ENCODE data around the gene CASP2.
"Not testable (repeated sequence)": the region's sequence is repeated elsewhere in the genome, so short reads cannot be mapped to it uniquely, and the experiment has no call there.

The CASP2 gene

DNA sequence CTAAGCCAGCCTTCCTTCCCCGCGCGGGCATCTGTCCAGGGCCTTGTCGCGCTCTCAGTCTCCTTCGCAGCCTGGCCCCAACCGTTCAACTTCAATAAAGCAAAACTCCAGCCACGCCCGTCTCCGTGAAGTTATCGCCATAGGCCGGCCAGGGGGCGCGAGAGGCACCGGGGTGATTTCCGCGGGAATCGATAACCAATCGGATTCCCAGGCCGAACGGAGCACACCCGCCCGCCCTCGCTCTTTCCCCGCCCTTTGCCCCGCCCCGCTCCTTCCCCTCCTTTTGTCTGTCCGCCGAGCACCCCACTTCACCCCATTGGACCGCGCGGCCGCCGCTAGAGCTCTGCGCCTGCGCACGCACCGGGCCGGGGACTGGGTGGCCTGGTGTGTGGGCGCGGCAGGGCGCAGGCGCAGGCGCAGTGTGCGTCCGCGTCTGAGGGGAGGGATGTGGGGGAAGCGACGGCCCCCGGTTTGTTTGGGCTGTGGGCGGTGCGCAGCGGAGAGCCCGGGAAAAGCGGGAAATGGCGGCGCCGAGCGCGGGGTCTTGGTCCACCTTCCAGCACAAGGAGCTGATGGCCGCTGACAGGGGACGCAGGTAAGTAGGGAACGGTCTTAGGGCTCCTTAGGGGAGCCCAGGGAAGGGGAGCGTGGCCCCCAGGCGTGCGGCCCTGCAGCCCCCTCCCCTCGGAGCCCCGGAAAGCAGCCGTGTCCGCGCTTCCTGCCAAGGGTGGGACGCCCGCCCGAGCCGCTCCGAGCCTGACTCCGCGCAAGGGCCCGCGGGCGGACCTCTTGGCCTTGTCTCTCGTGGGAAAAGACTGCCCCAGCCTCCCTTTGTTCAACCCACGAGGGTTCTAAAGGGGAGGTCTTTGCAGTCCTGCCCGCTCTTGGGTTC is at the start of gene CASP2:
Gene CASP2 (plus strand): TSS at position 417 of the 892 bp plus-strand sequence. CDS start 105 bp downstream, at position 522.
- peak; percentile 99 for DNase-seq (ENCODE audit: low read depth)

DNA sequence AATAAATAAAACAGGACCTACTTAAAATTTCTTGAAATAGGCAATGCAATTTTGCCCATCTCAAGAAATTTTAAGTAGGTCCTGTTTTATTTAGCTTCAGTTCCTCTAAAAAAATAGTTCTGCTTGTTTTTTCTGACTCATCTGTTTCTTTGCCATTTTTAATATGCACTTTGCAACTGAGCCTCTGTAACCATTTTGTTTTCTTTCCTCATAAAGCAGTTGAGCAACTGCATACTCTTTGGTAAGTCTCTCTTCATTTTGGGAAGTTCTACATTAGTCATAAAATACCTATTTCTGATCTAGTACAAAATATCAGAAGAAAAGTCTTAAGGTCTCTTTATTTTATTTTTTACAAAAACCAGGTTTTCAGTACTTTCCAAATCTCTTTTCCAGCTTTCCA is 48.3 kb upstream of the CASP2 start:
- no peak for DNase-seq (ENCODE audit: low read depth)

DNA sequence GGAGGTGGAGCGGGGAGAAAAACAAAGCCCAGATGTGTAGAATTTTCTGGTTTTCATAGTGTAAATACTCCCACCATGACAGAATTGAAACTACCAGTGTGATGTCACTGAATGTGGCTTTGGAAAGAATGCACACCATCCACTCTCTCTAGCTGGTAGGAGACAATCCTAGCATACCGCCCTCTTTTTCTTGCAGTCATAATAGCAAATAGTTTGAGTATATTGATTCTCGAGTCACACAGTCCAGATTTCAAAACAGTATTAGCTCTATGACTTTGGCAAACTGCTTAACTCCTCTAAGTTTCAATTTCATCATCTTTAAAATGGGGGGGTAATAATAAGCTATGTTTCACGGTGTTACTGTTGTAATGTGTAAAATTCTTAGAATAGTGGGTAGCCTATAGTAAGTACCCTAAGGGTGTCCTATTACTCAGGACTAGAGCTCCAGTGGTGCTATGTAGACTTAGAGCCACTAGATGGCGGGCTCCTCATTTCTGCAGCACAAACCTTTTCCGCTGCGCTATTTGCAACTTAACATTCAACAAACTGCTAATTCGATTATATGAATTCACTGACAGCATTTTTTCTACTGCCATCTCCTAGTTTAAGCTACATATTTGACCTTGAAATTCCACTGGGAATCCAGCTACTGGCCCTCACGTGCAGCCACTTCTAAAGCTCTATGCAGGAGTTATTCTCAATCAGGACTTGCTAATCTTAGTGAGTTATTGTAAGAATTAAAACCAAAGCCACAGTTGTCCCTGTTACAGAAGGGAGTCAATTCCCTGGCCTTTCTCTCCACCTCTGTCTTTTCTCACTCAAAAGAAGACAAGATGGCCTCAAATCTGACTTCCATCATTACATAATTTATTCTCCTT is 47.6 kb upstream of the CASP2 start:
- peak; percentile 43 for DNase-seq (ENCODE audit: low read depth)

DNA sequence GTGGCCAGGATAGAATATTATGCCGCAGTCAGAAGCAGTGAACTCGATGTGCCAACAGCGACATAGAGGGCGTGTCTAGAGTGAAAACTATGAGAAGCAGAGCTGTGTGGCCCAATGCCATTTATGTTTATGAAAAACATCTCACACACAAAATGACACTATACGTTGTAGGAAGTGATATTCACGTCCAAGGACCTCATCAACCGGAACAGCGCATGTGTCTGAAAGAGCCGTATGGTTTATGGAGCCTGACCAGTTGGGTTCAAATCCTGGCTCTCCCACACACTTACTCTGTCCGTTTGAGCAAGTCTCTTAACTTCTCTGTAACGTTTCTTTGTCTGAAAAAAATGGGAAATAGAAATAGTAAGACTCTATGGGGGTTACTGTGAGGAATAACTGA is 45.8 kb upstream of the CASP2 start:
- DNase-seq (ENCODE audit: low read depth): no peak

DNA sequence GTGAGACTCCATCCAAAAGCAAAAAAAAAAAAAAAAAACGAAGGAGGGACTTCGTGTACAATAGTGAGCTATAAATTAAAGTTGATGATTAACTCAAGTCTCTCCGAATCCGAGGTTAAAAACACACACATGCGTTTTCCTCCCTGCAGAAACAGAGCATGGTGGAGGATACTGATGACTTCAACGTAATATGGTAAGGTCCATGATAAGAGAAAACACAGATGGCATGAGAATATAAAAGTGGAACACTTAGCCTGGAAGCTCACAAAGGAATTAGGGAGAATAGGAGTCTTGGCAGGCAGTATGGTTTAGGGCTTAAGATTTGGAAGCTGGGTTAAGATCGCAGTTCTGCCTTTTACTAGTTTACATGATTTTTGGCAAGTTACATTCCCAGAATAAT is 45.0 kb upstream of the CASP2 start:
- no peak for DNase-seq (ENCODE audit: low read depth)

DNA sequence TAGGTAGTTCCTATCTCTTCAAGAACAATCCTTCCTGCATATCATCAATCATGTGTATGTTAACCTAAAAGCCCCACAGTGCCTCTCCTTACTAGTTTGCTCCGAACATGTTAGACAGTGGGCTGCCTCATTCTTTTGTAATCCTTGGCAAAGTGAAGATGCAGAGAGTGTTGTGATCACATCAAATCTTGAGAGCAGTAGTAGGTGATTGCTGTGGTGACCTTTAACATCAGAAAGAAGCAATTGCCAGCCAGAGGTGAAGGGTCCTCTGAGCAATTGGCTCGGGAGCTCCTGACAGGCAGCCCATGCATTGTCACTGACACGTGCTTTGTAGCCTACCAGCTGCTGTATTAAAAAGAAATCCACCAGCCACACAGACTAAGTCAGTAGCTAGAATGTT is 44.5 kb upstream of the CASP2 start:
- DNase-seq (ENCODE audit: low read depth): no peak

DNA sequence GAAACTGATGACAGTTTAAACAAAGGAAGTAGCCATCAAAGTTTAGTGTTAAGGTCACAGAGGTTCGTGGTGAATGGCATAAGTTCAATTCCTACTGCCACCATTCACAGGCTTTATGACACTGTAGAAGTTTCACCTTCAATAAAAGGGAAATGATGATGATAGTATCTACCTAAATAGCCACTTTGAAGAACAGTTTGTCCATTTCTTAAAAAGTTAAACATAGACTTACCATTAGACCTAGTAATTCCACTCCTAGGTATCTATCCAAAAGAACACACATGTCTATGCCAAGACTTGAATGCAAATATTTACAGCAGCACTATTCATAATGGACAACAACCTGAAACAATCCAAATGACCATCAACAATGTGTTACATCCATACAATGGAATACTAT is 43.8 kb upstream of the CASP2 start:
- DNase-seq (ENCODE audit: low read depth): no peak

DNA sequence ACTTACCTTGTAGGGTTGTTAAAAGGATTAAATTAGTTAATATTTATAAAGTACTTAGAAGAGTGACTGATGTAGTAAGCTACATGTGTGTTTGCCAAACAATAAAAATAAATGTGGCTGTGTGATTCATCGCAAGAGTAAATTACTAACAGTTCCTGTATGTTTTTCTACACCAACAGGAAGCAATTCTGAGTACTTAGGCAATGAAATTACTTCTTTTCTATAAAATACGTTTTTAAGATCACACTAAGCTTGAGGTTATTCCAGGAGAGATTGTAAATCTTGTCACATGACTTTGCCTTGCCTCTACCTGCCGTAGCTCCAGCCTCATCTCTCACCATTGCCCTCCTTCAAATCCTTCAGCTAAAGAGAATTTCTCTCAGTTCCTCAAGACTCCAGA is 43.0 kb upstream of the CASP2 start:
- DNase-seq (ENCODE audit: low read depth): no peak

DNA sequence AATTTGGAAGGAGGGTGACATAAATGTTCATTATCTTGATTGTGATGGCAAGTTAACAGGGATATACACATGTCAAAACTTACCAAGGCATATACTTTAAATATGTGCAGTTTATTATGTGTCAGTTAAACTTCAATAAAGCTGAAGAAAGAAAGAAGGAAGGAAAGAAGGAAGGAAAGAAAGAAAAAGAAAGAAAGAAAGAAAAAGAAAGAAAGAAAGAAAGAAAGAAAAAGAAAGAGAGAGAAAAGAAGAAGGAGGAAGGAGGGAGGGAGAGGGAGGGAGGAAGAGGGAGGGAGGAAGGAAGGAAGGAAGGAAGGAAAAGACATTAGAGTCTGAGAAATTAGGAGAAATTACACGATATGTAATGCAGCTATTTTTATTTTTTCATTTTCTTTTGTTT is 40.8 kb upstream of the CASP2 start:
- no peak for DNase-seq (ENCODE audit: low read depth)

DNA sequence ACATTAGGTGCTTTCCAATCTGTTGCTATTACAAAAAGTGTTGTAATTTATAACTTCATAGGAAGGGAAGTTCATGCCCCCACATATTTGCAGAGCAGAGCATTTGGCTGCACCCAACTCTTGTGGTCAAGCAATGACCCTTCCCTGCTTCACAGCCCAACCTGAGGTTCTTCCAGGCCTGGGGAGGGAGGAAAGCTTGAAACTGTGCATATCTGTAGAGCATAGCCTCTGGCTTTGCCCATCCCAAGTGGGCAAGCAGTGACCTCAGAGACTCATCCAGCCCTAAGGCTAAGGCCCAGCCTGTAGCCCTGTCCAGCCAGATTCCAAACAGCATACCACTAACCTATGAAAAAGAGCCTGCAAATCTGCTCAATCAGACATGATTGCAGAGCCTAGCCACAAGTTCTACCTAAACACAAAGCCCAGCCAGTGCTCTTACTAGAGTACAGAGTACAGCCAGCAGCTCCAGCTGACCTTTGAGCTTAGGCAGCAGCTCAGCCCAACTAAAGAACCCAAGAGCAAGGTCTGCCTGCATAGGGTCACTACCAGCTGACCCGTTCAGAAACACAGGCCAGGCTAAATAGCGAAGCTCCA is 39.3 kb upstream of the CASP2 start:
- DNase-seq (ENCODE audit: low read depth): no peak

DNA sequence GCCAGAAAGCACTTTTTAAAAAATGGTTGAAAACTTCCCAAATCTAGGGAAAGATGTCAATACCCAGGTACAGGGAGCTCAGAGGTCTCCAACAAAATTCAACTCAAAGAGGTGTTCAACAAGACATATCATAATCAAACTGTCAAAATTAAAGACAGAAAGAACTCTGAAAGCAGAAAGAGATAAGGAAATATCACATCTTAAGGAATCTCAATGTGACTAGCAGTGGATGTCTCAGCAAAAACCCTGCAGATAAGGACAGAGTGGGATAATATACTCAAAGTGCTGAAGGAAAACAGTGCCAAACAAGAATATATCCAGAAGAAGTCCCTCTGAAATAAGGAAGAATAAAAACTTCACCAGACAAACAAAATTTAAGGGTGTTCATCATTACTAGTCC is 38.0 kb upstream of the CASP2 start:
- DNase-seq (ENCODE audit: low read depth): no peak

DNA sequence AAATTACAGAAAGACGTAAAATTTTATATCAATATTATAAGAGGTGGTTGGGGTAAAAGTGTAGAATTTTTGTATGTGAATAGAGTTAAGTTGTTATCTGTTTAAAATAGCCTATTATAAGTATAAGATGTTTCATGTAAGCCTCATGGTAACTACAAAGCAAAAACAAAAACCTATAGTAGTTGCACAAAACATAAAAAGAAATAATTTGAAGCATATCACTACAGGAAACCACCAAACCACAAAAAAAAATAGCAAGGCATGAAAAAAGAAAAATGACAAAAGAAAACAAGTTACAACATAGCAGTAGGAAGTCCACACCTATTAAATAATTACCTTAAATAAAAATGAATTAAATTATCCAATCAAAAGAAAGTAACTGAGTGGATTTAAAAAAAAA is 37.3 kb upstream of the CASP2 start:
- no peak for DNase-seq (ENCODE audit: low read depth)

DNA sequence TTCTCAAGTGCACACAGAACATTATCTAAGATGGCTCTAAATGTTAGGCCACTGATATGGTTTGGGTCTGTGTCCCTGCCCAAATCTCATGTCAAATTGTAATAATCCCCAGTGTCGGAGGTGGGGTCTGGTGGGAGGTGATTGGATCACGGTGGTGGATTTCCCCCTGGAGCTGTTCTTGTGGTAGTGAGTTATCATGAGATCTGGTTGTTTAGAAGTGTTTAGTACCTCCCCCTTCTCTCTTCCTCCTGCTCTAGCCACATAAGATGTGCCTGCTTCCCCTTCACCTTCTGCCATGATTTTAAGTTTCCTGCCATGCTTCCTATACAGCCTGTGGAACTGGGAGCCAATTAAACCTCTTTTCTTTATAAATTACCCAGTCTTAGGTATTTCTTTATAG is 36.1 kb upstream of the CASP2 start:
- no peak for DNase-seq (ENCODE audit: low read depth)

DNA sequence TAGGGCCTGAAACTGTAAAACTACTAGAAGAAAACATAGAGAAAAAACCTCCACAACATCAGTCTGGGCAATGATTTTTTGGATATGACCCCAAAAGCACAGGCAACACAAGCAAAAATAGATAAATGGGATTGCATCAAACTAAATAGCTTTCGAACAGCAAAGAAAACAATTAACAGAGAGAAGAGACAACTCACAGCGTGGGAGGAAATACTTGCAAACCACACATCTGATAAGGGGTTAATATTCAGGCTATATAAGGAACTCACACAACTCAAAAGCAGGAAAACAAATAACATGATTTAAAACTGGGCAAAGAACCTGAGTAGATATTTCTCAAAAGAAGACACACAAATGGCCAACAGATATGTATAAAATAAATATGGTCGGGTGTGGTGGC is 32.6 kb upstream of the CASP2 start:
- no peak for DNase-seq (ENCODE audit: low read depth)

DNA sequence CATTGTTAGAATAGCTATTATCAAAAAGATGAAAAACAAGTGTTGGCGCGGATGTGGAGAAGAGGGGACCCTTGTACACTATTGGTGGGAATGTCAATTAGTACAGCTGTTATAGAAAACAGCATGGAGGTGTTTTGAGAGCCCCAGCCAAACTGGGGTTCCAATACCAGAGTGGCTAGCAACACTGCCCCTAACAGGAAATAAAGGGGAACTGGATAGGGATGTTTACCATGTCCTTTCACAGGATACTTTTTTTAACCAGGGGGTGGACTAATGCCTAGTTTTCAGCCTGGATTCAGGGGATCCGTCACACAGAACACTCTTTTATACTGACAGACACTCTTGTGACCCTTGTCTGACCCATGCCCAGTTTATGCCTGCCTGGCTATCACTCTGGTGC is 31.8 kb upstream of the CASP2 start:
- DNase-seq (ENCODE audit: low read depth): no peak

DNA sequence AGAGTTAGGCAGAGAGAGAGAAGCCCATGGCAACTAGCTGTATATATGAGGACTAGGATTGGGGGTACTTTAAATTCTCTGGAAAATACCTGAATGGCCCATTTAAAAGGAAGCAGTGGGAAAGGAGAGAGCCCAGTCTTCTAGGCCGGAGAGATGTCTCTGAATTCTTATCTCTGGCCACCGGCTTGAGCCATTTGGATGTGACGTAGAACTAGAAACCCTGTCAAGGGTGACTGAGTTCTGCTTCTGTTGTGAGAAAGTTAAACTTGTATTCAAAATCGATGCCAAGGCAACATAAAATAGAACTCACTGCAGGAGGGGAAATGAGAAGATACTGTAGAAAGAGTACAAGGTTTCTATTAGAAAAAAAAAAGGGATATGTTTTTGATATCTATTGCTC is 31.2 kb upstream of the CASP2 start:
- DNase-seq (ENCODE audit: low read depth): no peak

DNA sequence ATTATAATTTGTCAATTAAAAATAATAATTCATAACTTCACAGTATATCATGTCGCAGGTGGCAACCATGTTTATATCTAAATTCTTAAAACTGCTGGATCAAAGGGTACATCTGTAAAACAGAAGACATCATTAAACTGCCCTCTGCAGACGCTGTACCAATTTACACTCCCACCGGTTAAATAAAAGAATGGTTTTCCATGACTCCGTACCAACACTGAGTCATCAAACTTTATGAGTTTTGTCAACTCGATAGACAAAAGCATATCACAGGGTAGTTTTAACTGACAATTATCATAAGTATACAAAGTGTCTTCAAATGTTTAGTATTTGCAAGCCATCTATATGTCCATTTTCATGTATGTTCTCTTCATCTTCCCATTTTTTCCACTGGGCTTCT is 30.6 kb upstream of the CASP2 start:
- DNase-seq (ENCODE audit: low read depth): no peak

DNA sequence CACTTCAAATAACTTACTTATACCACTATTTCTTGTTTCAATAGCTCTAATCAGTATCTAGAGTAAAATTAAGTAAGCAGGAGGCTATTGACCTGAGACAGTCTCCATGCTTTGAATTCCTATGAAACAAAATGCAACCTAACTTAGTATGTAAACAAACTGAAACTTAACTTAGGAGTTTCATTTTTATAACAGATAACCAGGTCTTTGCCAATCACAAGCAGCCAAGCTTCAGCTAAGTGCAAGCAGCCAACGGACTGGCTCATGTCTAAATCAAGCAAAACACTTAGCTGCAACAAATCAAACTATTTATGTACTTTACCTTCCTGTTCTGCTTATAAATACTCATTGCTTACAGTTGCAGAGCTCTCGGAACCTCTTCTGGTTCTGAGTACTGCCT is 29.3 kb upstream of the CASP2 start:
- DNase-seq (ENCODE audit: low read depth): no peak

DNA sequence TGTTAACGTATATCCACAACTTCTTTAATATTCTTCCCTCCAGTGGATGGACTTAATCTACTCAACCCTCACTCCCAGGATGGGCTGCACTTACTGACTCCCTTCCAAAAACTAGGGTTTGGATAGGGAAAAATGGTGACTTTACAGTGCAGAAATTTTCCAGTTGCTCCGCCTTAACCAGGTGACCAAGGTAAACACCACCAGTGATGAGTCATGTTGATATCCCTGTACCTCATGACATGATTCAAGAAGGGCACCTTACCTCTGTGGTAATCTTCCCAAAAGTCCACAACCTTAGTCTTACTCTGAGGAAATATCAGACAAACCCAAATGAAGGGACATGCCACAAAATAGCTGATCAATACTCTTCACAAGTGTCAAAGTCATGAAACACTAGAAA is 28.4 kb upstream of the CASP2 start:
- no peak for DNase-seq (ENCODE audit: low read depth)

DNA sequence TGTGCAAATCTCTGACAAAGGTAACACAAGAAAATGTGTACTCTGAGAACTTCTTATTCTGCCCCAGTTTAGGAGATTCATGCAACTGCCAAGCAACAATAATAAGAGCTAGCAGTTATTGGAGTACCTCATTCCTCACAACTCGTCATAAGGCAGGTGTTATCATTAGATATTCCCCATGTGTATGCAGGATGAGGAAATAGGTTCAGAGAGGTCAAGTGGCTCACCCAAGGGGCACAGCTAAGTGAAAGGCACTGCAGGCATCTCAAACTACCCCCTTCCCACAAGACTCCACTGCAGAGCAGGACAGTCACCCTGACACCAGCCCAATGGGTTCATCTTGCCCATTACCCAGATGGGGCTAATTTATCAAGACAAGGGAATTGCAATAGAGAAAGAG is 26.2 kb upstream of the CASP2 start:
- no peak for DNase-seq (ENCODE audit: low read depth)

DNA sequence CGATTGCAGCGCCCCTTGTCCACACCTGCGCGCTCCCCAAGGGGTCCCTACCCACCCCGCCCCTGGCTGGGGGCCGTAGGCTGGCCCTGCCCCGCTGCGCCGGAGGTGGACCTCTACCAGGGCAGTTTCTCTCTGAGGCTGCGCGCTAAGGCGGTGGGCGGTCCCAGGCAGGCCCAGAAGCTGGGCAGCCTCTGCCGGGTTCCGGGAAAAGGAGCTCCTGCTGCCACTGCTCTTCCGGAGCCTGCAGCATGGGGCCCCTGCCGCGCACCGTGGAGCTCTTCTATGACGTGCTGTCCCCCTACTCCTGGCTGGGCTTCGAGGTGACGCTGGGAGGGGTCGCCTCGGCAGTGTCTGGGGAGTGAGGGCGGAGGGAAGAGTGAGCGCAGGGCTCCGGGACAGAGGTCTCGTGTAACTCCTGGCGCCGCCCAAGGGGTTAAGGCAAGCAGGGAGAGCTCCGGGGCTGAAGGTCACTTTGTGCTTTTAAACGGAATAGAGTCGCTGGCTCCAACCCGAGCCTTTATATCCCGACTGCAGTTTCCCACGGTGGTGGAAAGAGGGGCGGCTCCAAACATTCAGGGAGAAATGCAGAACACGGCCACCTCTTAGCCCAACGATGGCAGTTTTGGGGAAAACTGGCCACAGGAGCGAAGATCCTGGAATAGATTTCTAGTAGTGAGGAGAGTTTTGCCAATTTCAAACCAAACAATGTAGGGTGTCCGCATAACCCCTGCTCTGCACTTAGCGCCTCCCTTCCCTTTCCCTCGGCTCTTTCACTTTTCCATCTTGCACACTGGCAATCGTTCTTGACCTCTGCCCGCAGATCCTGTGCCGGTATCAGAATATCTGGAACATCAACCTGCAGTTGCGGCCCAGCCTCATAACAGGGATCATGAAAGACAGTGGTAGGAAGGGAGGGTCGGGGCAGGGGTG is 24.6 kb upstream of the CASP2 start, which contains the start of gene GSTK1:
Gene GSTK1 (plus strand): TSS at position 176 of the 930 bp plus-strand sequence. CDS start 73 bp downstream, at position 249.
- peak; percentile 66 for DNase-seq (ENCODE audit: low read depth)

DNA sequence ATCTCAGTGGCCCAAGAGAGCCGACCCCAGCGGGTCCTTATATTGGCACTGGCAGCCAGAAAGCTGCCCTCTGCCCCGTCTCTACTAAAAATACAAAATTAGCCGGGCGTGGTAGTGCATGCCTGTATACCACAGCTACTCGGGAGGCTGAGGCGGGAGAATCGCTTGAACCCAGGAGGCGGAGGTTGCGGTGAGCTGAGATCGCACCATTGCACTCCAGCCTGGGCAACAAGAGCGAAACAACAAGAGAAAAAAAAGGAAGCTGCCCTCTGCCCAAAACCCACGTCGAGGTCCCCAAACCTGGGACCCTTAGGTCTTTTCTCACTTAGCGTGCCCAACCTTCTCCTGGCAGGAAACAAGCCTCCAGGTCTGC is 24.0 kb upstream of the CASP2 start:
- DNase-seq (ENCODE audit: low read depth): not testable (repeated sequence)
